GM19324 (cell line): ENCODE results near the gene ARIH2.
A peak's percentile ranks its signal among the peaks of the same experiment; 100 is the strongest.

ENCODE experiments used
- ATAC-seq: cut with Tn5 transposase; IDR thresholded peaks from one replicate; pipeline ENCODE4 v1.9.1; 2021; ENCODE audit warnings: mild to moderate bottlenecking, moderate library complexity; ENCODE audit not compliant: unreplicated experiment, low FRiP score

ARIH2 gene

GRCh38 chr3:49016414-49017228 lies 98.0 kb downstream of the ARIH2 start:
- ATAC-seq: no peak

GRCh38 chr3:49017229-49017970 lies 98.8 kb downstream of the ARIH2 start:
- ATAC-seq: no peak

GRCh38 chr3:49017971-49018706 lies 99.5 kb downstream of the ARIH2 start, which contains the start of gene DALRD3:
TSS of gene DALRD3 (minus strand) at chr3:49018580. CDS start at chr3:49018564, 16 bp downstream.
- no peak for ATAC-seq

GRCh38 chr3:49018707-49019006 lies 100.0 kb downstream of the ARIH2 start:
- ATAC-seq: no peak

- ATAC-seq: no peak
These were observed 101.3 kb downstream of the ARIH2 start for GRCh38 chr3:49019941-49020329.

GRCh38 chr3:49020330-49021212 lies 101.9 kb downstream of the ARIH2 start:
- peak; percentile 1 for ATAC-seq

- peak; percentile 57 for ATAC-seq
These were observed 102.7 kb downstream of the ARIH2 start for GRCh38 chr3:49021213-49021812.

GRCh38 chr3:49021813-49022687 lies 103.4 kb downstream of the ARIH2 start, which contains the start of gene NDUFAF3:
TSS of gene NDUFAF3 (plus strand) at chr3:49022121. CDS start at chr3:49022145, 24 bp downstream.
- peak; percentile 62 for ATAC-seq

- no peak for ATAC-seq
These were observed 104.1 kb downstream of the ARIH2 start for GRCh38 chr3:49022688-49023171.

GRCh38 chr3:49023775-49024174 lies 105.1 kb downstream of the ARIH2 start:
- ATAC-seq: no peak

GRCh38 chr3:49024449-49024848 lies 105.8 kb downstream of the ARIH2 start:
- ATAC-seq: no peak

- ATAC-seq: no peak
These were observed 106.6 kb downstream of the ARIH2 start for GRCh38 chr3:49025005-49025792.

- ATAC-seq: no peak
These were observed 107.3 kb downstream of the ARIH2 start for GRCh38 chr3:49025793-49026520.

GRCh38 chr3:49026536-49026935 lies 107.9 kb downstream of the ARIH2 start:
- ATAC-seq: no peak

GRCh38 chr3:49027634-49028033 lies 109.0 kb downstream of the ARIH2 start:
- no peak for ATAC-seq

GRCh38 chr3:49028298-49028672 lies 109.6 kb downstream of the ARIH2 start:
- no peak for ATAC-seq
